Liver (tissue), 3 donors: ENCODE results near the gene EIF2B2.

ENCODE experiments used
- GABPA ChIP-seq, 2 donors: IDR thresholded peaks in 1 of 2; conservative IDR thresholded peaks in 1 of 2; 2 replicates each; pipeline ENCODE4 v1.6.1; 2016; ENCODE audit warnings: antibody characterized with exemption in 2 of 2, mild to moderate bottlenecking in 1 of 2, moderate library complexity in 1 of 2
- JUND ChIP-seq, 2 donors: IDR thresholded peaks; 2 replicates each; pipeline ENCODE4 v1.6.1; 2016; ENCODE audit warnings: antibody characterized with exemption in 2 of 2
- SP1 ChIP-seq: IDR thresholded peaks from 2 replicates; pipeline ENCODE4 v1.6.1; 2018; ENCODE audit warnings: antibody characterized with exemption, mild to moderate bottlenecking
- TAF1 ChIP-seq: conservative IDR thresholded peaks from 2 replicates; pipeline ENCODE4 v1.6.1; 2016; ENCODE audit warnings: antibody characterized with exemption, mild to moderate bottlenecking
- YY1 ChIP-seq: IDR thresholded peaks from 2 replicates; pipeline ENCODE4 v1.6.1; 2016; ENCODE audit warnings: antibody characterized with exemption, mild to moderate bottlenecking
- TF ChIP-seq, protein P1 (sequence below): fragments of 150-350 bp; IDR thresholded peaks from 2 replicates; pipeline ENCODE4 v1.5.1; 2017; ENCODE audit warnings: improper control_type of control experiment, low read depth, low read length; ENCODE audit not compliant: missing input control
- TF ChIP-seq, protein P2 (sequence below): IDR thresholded peaks from 2 replicates; pipeline ENCODE4 v1.6.1; 2016; ENCODE audit warnings: antibody characterized with exemption, mild to moderate bottlenecking
- TF ChIP-seq, protein P3 (sequence below): IDR thresholded peaks from 2 replicates; pipeline ENCODE4 v1.6.1; 2016; ENCODE audit warnings: antibody characterized with exemption
- donor health status: healthy.
- donor health status: healthy.

DNA sequence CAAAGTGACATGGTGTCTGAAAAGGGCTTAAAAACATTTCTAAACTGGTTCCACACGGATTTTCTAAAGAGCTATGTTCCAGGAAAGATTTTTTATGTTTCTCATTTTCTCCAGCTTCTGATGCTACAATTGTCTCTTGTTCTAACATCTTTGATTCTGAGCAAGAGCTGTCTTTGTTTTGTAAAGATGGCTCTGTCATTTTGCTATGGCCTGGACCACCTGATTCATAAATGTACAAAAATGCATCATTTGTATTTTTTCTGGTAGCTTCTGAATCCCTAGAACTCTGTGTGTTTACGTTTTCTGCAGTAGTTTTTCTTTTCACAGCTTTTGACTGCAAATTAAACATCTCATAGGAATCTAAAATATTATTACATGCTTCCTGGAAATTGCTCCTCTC lies 45.4 kb downstream of the EIF2B2 start:
- TF ChIP-seq, protein P1, sequence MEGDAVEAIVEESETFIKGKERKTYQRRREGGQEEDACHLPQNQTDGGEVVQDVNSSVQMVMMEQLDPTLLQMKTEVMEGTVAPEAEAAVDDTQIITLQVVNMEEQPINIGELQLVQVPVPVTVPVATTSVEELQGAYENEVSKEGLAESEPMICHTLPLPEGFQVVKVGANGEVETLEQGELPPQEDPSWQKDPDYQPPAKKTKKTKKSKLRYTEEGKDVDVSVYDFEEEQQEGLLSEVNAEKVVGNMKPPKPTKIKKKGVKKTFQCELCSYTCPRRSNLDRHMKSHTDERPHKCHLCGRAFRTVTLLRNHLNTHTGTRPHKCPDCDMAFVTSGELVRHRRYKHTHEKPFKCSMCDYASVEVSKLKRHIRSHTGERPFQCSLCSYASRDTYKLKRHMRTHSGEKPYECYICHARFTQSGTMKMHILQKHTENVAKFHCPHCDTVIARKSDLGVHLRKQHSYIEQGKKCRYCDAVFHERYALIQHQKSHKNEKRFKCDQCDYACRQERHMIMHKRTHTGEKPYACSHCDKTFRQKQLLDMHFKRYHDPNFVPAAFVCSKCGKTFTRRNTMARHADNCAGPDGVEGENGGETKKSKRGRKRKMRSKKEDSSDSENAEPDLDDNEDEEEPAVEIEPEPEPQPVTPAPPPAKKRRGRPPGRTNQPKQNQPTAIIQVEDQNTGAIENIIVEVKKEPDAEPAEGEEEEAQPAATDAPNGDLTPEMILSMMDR: no peak
- no peak for TF ChIP-seq SP1
- TF ChIP-seq, protein P2, sequence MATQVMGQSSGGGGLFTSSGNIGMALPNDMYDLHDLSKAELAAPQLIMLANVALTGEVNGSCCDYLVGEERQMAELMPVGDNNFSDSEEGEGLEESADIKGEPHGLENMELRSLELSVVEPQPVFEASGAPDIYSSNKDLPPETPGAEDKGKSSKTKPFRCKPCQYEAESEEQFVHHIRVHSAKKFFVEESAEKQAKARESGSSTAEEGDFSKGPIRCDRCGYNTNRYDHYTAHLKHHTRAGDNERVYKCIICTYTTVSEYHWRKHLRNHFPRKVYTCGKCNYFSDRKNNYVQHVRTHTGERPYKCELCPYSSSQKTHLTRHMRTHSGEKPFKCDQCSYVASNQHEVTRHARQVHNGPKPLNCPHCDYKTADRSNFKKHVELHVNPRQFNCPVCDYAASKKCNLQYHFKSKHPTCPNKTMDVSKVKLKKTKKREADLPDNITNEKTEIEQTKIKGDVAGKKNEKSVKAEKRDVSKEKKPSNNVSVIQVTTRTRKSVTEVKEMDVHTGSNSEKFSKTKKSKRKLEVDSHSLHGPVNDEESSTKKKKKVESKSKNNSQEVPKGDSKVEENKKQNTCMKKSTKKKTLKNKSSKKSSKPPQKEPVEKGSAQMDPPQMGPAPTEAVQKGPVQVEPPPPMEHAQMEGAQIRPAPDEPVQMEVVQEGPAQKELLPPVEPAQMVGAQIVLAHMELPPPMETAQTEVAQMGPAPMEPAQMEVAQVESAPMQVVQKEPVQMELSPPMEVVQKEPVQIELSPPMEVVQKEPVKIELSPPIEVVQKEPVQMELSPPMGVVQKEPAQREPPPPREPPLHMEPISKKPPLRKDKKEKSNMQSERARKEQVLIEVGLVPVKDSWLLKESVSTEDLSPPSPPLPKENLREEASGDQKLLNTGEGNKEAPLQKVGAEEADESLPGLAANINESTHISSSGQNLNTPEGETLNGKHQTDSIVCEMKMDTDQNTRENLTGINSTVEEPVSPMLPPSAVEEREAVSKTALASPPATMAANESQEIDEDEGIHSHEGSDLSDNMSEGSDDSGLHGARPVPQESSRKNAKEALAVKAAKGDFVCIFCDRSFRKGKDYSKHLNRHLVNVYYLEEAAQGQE: no peak
- no peak for TF ChIP-seq TAF1
- TF ChIP-seq GABPA (IDR thresholded peaks at IDR 0.05 in 1 of 2, conservative IDR thresholded peaks at IDR 0.05 in 1 of 2): no peak
- TF ChIP-seq YY1: no peak
- TF ChIP-seq, protein P3, sequence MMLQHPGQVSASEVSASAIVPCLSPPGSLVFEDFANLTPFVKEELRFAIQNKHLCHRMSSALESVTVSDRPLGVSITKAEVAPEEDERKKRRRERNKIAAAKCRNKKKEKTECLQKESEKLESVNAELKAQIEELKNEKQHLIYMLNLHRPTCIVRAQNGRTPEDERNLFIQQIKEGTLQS: no peak
- no peak for TF ChIP-seq JUND (IDR thresholded peaks at IDR 0.05)
